ENCODE results near the gene TOPBP1. TPM values are rescaled to one million over a fixed set of nuclear protein-coding genes. Genes with fewer than 3 reads are reported as not detected.
A peak's percentile ranks its signal among the peaks of the same experiment; 100 is the strongest.
"Not testable (repeated sequence)": the region's sequence is repeated elsewhere in the genome, so short reads cannot be mapped to it uniquely, and the experiment has no call there.

Gene TOPBP1
- total RNA-seq, 2 donors from 2014 or later = 20.4 to 22.1 TPM

DNA sequence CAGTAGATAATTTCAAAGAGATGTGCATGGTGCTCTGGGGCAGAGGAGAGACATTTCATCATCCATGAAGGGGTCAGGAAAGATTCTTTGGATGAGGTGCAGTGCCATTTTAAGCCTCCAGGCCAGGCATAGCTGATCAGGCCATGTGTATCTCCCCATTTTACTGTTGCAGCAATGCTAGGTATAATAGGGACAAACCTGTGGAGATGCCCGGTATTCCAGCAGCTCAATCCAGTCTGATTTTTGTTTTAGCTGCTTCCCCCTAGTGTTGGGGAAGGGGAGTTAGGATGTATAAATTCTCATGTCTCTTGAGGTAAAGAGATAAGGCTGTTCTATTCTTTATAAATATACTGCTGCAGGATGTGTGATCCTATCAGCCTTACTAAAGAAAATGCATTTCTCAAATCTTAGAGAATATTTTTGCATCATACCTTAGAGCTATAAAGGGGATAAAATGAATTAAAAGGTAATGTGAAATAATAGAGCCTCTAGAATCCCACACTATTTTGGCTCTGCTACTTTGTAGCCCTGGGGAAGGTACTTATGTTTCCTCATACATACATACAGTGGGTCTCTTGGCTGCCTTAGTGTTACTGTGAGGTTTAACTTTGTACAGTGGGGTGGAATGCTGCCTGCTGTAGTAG is 83.1 kb downstream of the TOPBP1 start:
- no peak for ATAC-seq
- no peak for DNase-seq
- intact Hi-C loops (cut with DNase I, micrococcal nuclease) = no loop called here

DNA sequence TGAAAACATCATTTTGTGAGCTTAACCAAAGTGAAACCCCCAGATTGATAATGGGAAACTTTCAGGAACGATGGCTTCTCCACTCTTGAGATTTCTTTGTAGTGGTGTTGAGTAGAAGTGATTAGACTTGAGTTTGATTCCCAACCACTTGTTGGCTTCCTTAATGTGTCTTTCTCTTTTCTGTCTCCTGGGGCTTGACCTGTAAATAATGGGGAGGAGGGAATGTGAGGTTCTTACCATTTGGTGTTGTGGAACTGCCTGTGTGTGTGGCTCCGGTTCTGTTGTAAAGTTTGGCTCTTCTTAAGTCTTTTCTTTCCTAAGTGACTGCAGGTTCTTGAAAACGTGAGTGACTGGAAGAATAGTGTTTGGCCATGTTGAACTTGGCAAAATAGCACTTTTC is 85.6 kb downstream of the TOPBP1 start:
- intact Hi-C loops (cut with DNase I, micrococcal nuclease) = no loop called here
- ATAC-seq (no peak), DNase-seq (no peak)

DNA sequence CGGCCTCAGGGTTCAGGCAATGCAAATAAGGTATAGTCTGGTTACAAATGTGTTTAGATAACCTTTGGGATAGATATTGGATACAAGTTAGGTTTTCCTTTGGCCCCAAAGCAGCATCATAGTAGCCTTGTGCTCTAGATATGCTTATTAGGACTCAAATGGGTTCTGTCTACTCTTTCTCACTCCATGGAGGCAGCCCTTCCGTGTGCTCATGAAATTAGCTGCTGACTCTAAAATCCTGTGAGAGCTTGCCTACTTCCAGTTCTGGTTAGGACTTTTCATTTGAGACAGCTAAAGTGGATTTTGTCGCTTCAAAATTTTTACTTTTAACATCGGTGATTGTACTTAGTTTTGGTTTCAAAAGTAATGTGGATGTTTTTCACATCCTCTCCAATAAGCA is 86.7 kb downstream of the TOPBP1 start:
- DNase-seq (no peak), ATAC-seq (no peak)
- intact Hi-C loops (cut with DNase I, micrococcal nuclease) = no loop called here

DNA sequence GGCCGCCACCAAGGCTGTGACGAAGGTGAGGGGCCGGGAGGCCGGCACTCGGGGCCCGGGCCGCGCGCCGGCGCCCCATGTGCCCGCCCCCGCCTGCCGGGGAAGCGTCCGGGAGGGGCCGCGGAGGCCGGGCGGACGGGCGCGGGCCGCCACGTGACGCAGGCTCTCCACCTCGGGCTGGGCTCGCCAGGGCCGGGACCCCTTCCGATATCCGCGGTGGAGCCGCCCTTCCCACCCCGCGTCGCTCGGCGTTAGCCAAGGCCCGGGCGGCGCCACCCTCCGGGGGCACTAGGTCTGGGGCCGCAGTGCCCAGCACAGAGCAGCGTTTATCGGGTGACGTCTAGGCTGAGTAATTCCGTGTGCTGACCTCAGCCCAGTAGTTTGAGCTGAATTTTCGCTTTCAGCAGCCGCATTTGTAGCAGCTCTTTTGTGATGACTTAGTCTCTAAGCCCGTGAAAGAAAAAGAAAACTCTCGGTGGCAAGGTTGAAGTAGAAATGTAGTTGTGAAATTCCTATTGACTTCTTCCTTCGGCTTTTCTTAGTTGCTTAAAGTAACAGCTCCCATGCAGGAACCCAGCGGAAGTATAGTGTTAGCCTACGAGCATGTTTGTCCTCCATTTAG is 87.4 kb downstream of the TOPBP1 start:
- intact Hi-C loops (cut with DNase I, micrococcal nuclease) = no loop called here
- DNase-seq = peak; percentile 76 to 84
- ATAC-seq = peak; percentile 52

DNA sequence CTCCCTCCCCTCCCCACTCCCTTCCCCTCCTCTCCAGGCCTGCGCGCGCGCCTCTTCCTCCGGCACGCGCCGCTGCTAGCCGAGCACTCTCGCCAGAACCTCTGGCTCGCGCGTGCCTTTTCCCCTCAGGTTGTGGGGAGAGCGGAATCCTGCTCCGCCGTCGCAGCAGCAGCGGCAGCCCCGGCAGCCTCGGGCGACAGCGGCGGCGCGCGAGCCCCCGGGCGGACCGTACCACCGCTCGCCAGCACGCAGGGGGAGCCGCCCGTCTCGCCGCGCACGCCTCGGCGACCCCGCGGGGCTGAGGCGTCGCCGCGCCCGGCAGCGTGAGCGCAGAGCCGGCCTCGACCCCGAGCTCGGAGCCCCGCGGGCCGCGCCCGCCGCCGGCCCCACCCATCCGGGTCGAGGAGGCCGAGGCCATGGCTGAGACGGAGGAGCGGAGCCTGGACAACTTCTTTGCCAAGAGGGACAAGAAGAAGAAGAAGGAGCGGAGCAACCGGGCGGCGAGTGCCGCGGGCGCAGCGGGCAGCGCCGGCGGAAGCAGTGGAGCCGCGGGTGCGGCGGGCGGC is 88.0 kb downstream of the TOPBP1 start, which contains the start of gene CDV3:
Gene CDV3 (plus strand): TSS at position 58 of the 566 bp plus-strand sequence. CDS start 359 bp downstream, at position 417.
- ATAC-seq (peak; percentile 28), DNase-seq (peak; percentile 53 to 67)
- intact Hi-C loops (cut with DNase I, micrococcal nuclease) = no loop called here

DNA sequence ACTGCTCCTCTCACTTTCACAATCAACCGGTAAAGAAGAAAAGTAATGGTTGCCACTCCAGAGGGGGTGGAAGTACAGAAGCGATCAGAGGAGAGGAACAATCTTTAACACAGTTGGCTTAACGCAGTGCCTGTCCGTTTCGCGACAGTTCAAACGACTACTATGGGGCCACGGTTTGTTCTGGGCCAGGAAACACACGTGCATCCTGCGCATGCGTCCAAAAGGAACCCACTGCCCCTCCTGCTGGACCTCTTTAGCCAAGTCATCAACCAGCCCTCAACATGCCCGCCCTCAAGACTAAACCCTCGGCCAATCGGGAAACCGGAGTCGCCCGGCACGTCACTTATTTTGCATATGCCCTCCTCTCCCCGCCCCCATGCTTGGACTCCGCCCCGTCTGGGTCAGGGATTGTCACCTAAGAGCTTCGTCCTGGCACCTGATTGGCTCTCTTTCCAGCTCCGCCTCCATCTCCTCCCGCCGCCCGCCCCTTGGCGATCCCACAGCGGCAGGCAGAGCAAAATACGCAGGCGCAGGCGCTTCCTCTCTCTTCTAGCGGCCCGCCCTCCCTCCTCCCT is 88.6 kb downstream of the TOPBP1 start:
- intact Hi-C loops (cut with DNase I, micrococcal nuclease) = no loop called here
- DNase-seq (peak; percentile 100), ATAC-seq (peak; percentile 87)

DNA sequence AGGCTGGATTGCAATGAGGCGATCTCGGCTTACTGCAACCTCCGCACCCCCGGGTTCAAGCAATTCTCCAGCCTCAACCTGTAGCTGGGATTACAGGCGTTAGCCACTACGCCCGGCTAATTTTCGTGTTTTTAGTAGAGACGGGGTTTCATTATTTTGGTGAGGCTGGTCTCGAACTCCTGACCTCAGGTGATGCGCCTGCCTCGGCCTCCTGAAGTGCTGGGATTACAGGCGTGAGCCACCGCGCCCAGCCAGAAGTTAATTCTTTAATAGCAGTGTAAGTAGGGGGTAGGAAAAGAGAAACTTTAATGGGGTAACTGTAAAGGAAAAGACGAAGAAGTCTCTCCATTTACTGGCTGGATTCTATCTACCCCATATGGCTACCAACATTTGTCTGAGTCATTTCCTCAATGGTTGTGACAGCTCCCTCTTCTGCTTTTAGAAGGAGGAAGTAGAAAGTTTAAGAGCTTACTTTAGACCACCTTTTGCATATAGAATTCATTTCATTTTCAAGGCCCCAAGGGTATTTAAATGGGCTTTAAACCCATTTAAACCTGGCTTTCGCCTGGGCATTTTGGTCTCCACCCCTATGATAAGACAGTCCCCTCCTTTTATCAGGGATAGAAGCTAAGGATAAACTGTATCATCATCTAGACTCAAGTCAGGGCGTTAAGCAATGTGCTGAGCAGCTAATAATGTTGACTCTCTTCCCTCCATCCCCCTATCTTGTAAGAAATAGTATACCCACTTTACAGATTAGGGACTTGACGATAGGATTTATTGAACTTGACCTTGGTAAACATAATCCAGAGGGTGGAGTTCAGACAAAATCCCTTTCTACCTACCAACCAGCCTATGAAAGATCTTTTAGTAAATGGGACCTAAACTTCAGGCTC is 89.3 kb downstream of the TOPBP1 start:
- intact Hi-C loops (cut with DNase I, micrococcal nuclease) = no loop called here

GRCh38 chr3:133570937-133571320 is 90.8 kb downstream of the TOPBP1 start:
- ATAC-seq = no peak
- intact Hi-C loops (cut with DNase I, micrococcal nuclease) = no loop called here
- no peak for DNase-seq

More for the DNA sequence above, 89.3 kb downstream of the TOPBP1 start:
- ATAC-seq = no peak
- peak in 1 of 2 donors; percentile 32 for DNase-seq

- DNase-seq (no peak), ATAC-seq (no peak)
- intact Hi-C loops (cut with DNase I, micrococcal nuclease) = no loop called here
These were observed 91.4 kb downstream of the TOPBP1 start for GRCh38 chr3:133570139-133570936.

GRCh38 chr3:133568294-133569014 is 93.3 kb downstream of the TOPBP1 start:
- DNase-seq (no peak), ATAC-seq (no peak)
- intact Hi-C loops (cut with DNase I, micrococcal nuclease) = no loop called here

DNA sequence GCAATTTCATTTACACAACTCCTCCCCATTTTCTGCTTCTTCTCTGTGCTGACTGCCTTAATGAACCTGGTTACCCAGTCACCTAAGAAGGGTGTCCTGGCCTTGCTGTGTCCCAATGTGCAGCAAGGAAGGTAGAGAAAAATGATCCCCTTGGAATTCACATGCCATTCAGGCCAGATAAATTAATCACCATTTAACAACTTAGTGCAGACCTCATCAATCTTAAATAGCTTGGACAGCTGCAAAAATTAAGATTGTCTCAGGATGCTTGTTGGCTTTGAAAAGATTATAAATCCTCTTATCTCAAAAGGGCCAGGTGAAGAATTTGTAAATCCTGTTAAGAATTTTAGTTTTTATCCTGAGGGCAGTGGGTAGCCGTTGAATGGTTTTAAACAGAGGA is 97.9 kb downstream of the TOPBP1 start:
- ATAC-seq = no peak
- intact Hi-C loops (cut with DNase I, micrococcal nuclease) = no loop called here
- no peak for DNase-seq

- intact Hi-C loops (cut with DNase I, micrococcal nuclease) = no loop called here
- DNase-seq = no peak
- no peak for ATAC-seq
These were observed 98.6 kb downstream of the TOPBP1 start for GRCh38 chr3:133563186-133563591.

- DNase-seq (no peak), ATAC-seq (no peak)
- intact Hi-C loops (cut with DNase I, micrococcal nuclease) = no loop called here
These were observed 99.4 kb downstream of the TOPBP1 start for GRCh38 chr3:133562376-133562775.

DNA sequence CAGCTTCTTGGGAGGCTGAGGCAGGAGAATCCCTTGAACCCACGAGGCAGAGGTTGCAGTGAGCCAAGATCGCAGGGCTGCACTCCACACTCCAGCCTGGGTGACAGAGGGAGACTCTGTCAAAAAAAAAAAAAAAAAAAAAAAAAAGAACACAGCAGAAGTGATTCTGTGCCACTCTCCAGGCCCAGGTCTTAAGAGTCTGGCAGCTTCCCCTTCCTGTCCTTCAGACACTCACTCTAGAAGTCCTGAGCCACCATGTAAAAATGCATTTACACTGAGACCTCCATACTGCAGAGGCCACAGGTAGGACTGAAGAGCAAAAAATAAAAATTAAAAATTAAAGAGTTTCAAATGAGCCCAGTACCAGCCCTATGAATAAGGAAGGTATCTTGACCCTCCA is 100.1 kb downstream of the TOPBP1 start:
- ATAC-seq (no peak), DNase-seq (no peak)
- intact Hi-C loops (cut with DNase I, micrococcal nuclease) = no loop called here

DNA sequence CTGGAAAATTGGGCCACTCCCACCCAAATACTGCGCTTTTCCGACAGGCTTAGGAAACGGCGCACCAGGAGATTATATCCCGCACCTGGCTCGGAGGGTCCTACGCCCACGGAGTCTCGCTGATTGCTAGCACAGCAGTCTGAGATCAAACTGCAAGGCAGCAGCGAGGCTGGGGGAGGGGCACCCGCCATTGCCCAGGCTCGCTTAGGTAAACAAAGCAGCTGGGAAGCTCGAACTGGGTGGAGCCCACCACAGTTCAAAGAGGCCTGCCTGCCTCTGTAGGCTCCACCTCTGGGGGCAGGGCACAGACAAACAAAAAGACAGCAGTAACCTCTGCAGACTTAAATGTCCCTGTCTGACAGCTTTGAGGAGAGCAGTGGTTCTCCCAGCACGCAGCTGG is 110.2 kb downstream of the TOPBP1 start:
- DNase-seq; ATAC-seq; intact Hi-C loops (cut with DNase I, micrococcal nuclease): not testable (repeated sequence)
